ENCODE results near the gene MILR1. TPM values are rescaled to one million over a fixed set of nuclear protein-coding genes. Genes with fewer than 3 reads are reported as not detected.

MILR1 gene
- polyA plus RNA-seq, 1 donor (not counting 4 experiments of a cell fraction or from before 2014, with no cell fraction given): not detected

DNA sequence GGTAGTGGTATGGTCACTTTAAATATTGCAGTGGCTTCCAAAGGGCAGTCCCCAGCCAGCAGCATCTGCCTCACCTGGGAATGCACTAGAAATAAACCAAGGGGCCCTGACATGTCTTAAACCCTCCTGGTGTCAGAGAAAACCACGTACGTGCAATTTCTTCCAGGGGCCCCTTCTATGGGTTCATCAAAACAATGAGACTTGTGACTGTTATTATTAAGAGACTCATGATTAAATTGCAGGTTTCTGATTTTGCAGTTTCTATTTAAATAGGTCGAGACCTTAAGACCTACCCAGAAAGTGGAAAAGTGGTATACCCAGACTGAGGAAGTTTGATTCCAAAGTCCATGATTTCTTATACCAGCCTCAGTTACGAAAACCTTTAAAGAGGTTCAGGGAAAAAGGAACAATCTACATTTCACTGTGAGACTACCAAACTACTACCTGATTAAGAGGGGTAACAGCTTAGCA is 48.7 kb downstream of the MILR1 start:
- Histone ChIP-seq H3K9me1 (ENCODE audit: control insufficient read depth, extremely low read depth, insufficient read depth, low read length) (no peaks in the 10 kb centered on the region), H3K9me3 (ENCODE audit: control insufficient read depth, low read depth, low read length) (no peaks in the 10 kb centered on the region), H3K4me3 (ENCODE audit: control insufficient read depth in 2 of 3, extremely low read depth in 1 of 3, insufficient read depth in 2 of 3, low read depth in 1 of 3, low read length in 3 of 3) (peak overlapping the region; percentile 56 to 71 (median 59)), H3K9ac (ENCODE audit: control insufficient read depth, extremely low read depth, insufficient read depth, low read length) (peak overlapping the region; percentile 82), H4K20me1 (ENCODE audit: control insufficient read depth, extremely low read depth, insufficient read depth, low read length) (peaks cover 15% of the 10 kb centered on the region), H3K27me3 (ENCODE audit: control insufficient read depth, extremely low read depth, insufficient read depth, low read length) (no peaks in the 10 kb centered on the region), H3K79me2 (ENCODE audit: control insufficient read depth, insufficient read depth, low read length) (peaks cover 57% of the 10 kb centered on the region), H3K4me1 (ENCODE audit: control insufficient read depth, extremely low read depth, insufficient read depth, low read length) (peaks cover 64% of the 10 kb centered on the region), H2AFZ (ENCODE audit: control insufficient read depth, low read length) (no peak overlapping the region), H3K36me3 (ENCODE audit: control insufficient read depth in 2 of 2, extremely low read depth in 1 of 2, insufficient read depth in 2 of 2, low read length in 2 of 2) (peaks cover 9 to 34% of the 10 kb centered on the region in 2 experiments), H3K27ac (ENCODE audit: control insufficient read depth, insufficient read depth, low read length) (peak overlapping the region; percentile 84), H3K4me2 (ENCODE audit: control insufficient read depth, extremely low read depth, insufficient read depth, low read depth, low read length) (peak overlapping the region; percentile 81)
- FAIRE-seq (no peak), DNase-seq (ENCODE audit: low read depth, low spot score) (no peak)
- dilution Hi-C loops (cut with MboI; ENCODE audit: extremely low pct_ligation_motif_present, low sequenced_read_pairs): no loop called here
- TF ChIP-seq, protein P1, sequence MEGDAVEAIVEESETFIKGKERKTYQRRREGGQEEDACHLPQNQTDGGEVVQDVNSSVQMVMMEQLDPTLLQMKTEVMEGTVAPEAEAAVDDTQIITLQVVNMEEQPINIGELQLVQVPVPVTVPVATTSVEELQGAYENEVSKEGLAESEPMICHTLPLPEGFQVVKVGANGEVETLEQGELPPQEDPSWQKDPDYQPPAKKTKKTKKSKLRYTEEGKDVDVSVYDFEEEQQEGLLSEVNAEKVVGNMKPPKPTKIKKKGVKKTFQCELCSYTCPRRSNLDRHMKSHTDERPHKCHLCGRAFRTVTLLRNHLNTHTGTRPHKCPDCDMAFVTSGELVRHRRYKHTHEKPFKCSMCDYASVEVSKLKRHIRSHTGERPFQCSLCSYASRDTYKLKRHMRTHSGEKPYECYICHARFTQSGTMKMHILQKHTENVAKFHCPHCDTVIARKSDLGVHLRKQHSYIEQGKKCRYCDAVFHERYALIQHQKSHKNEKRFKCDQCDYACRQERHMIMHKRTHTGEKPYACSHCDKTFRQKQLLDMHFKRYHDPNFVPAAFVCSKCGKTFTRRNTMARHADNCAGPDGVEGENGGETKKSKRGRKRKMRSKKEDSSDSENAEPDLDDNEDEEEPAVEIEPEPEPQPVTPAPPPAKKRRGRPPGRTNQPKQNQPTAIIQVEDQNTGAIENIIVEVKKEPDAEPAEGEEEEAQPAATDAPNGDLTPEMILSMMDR (optimal IDR thresholded peaks at IDR 0.05 in 1 of 3, IDR thresholded peaks at IDR 0.05 in 1 of 3, conservative IDR thresholded peaks at IDR 0.05 in 1 of 3; ENCODE audit: extremely low read depth in 1 of 3, insufficient read depth in 2 of 3, low read length in 3 of 3): no peak
- no peak for TF ChIP-seq EZH2 (IDR thresholded peaks at IDR 0.05; ENCODE audit: low read length)

- TF ChIP-seq EZH2 (IDR thresholded peaks at IDR 0.05; ENCODE audit: low read length): no peak
- TF ChIP-seq, protein P1 (optimal IDR thresholded peaks at IDR 0.05 in 1 of 3, IDR thresholded peaks at IDR 0.05 in 1 of 3, conservative IDR thresholded peaks at IDR 0.05 in 1 of 3; ENCODE audit: extremely low read depth in 1 of 3, insufficient read depth in 2 of 3, low read length in 3 of 3): no peak
- Histone ChIP-seq H3K9ac (ENCODE audit: control insufficient read depth, extremely low read depth, insufficient read depth, low read length) (no peak overlapping the region), H3K4me1 (ENCODE audit: control insufficient read depth, extremely low read depth, insufficient read depth, low read length) (peaks cover 73% of the 10 kb centered on the region), H3K79me2 (ENCODE audit: control insufficient read depth, insufficient read depth, low read length) (peaks cover 62% of the 10 kb centered on the region), H3K27ac (ENCODE audit: control insufficient read depth, insufficient read depth, low read length) (peak overlapping the region; percentile 84), H3K4me3 (ENCODE audit: control insufficient read depth in 2 of 3, extremely low read depth in 1 of 3, insufficient read depth in 2 of 3, low read depth in 1 of 3, low read length in 3 of 3) (no peak overlapping the region), H2AFZ (ENCODE audit: control insufficient read depth, low read length) (no peak overlapping the region), H3K9me3 (ENCODE audit: control insufficient read depth, low read depth, low read length) (no peaks in the 10 kb centered on the region), H3K4me2 (ENCODE audit: control insufficient read depth, extremely low read depth, insufficient read depth, low read depth, low read length) (peak overlapping the region; percentile 81), H3K27me3 (ENCODE audit: control insufficient read depth, extremely low read depth, insufficient read depth, low read length) (no peaks in the 10 kb centered on the region), H3K36me3 (ENCODE audit: control insufficient read depth in 2 of 2, extremely low read depth in 1 of 2, insufficient read depth in 2 of 2, low read length in 2 of 2) (peaks cover 15 to 39% of the 10 kb centered on the region in 2 experiments), H3K9me1 (ENCODE audit: control insufficient read depth, extremely low read depth, insufficient read depth, low read length) (no peaks in the 10 kb centered on the region), H4K20me1 (ENCODE audit: control insufficient read depth, extremely low read depth, insufficient read depth, low read length) (peaks cover 23% of the 10 kb centered on the region)
- DNase-seq (ENCODE audit: low read depth, low spot score) (no peak), FAIRE-seq (no peak)
- dilution Hi-C loops (cut with MboI; ENCODE audit: extremely low pct_ligation_motif_present, low sequenced_read_pairs): no loop called here
Observed at GRCh38 chr17:64498308-64499203, 49.6 kb downstream of the MILR1 start.
